GM12873 (cell line): ENCODE results near the gene SPRR1A.

Experiments
- TF ChIP-seq, protein P1 (sequence below): IDR thresholded peaks from 2 replicates; pipeline ENCODE4 v1.5.1; 2012; ENCODE audit warnings: low read depth, mild to moderate bottlenecking, moderate library complexity, low read length, control low read depth; ENCODE audit not compliant: insufficient read depth; ENCODE audit errors: missing control alignments

SPRR1A gene

GRCh38 chr1:152986578-152986977, 2.7 kb downstream of the SPRR1A start:
- TF ChIP-seq, protein P1, sequence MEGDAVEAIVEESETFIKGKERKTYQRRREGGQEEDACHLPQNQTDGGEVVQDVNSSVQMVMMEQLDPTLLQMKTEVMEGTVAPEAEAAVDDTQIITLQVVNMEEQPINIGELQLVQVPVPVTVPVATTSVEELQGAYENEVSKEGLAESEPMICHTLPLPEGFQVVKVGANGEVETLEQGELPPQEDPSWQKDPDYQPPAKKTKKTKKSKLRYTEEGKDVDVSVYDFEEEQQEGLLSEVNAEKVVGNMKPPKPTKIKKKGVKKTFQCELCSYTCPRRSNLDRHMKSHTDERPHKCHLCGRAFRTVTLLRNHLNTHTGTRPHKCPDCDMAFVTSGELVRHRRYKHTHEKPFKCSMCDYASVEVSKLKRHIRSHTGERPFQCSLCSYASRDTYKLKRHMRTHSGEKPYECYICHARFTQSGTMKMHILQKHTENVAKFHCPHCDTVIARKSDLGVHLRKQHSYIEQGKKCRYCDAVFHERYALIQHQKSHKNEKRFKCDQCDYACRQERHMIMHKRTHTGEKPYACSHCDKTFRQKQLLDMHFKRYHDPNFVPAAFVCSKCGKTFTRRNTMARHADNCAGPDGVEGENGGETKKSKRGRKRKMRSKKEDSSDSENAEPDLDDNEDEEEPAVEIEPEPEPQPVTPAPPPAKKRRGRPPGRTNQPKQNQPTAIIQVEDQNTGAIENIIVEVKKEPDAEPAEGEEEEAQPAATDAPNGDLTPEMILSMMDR, result no peak

GRCh38 chr1:152993186-152993585, 9.3 kb downstream of the SPRR1A start:
- TF ChIP-seq, protein P1, result no peak

GRCh38 chr1:152995842-152996241, 12.0 kb downstream of the SPRR1A start:
- TF ChIP-seq, protein P1, result no peak

GRCh38 chr1:152996633-152997400, 12.9 kb downstream of the SPRR1A start:
- TF ChIP-seq, protein P1, result no peak

DNA sequence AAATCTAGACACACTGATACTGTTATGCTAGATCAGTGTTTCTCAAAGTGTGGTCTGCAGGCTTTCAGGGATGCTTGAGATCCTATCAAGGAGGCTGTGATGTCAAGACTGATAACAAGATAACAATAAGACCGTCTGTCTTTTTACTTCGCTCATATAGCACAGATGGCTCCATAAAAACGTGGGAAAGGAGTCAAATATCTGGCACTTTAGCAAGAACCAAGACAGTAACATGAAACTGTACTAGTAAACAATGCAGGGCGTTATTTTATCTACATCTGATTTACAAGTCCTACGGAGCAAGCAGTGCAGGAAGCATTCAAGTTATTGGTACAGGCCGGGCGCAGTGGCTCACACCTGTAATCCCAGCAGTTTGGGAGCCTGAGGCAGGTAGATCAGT, 14.0 kb downstream of the SPRR1A start:
- TF ChIP-seq, protein P1, result no peak

DNA sequence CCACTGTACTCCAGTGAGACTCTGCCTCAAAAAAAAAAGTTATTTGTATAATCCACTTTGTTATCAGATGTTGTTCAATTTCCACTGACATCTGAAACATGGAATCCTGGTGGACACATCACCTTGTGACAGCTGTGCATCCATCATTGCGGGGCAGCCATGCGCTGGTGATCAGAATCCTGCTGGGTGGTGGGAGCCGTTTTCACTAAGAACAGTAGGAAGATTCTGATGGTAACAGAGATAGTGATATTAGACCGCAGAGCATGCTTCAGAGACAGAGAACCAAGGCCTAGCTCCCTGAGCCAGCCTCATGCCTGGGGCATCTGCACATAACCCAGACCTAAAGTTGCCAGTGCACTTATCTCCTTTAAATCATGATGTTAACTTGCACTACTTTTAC, 14.6 kb downstream of the SPRR1A start:
- TF ChIP-seq, protein P1, result no peak

DNA sequence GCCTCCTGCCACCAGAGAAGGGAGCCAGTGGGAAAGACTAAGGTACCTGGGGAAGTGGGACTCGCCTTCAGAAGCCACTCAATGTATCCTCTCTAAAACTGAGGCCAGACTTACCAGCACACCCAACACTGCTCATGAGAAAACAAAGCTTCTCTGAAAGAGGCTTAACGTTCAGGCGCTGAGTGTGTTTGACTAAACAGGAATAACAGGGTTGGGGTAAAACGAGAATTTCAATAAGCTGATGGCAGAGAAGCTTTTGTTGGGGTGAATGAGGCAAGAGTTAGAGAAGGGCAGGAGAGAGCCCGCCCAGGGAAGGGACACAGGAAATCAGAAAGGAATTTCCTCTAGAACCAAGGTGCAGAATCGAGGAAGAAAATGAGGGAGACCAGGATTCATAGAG, 15.9 kb downstream of the SPRR1A start:
- TF ChIP-seq, protein P1, result no peak
